ENCODE data around the gene BCAS4. TPM values are rescaled to one million over a fixed set of nuclear protein-coding genes. Genes with fewer than 3 reads are reported as not detected.
"Not testable (repeated sequence)": the region's sequence is repeated elsewhere in the genome, so short reads cannot be mapped to it uniquely, and the experiment has no call there.

Gene BCAS4
- total RNA-seq, 1 donor from 2014 or later: 9.3 TPM

DNA sequence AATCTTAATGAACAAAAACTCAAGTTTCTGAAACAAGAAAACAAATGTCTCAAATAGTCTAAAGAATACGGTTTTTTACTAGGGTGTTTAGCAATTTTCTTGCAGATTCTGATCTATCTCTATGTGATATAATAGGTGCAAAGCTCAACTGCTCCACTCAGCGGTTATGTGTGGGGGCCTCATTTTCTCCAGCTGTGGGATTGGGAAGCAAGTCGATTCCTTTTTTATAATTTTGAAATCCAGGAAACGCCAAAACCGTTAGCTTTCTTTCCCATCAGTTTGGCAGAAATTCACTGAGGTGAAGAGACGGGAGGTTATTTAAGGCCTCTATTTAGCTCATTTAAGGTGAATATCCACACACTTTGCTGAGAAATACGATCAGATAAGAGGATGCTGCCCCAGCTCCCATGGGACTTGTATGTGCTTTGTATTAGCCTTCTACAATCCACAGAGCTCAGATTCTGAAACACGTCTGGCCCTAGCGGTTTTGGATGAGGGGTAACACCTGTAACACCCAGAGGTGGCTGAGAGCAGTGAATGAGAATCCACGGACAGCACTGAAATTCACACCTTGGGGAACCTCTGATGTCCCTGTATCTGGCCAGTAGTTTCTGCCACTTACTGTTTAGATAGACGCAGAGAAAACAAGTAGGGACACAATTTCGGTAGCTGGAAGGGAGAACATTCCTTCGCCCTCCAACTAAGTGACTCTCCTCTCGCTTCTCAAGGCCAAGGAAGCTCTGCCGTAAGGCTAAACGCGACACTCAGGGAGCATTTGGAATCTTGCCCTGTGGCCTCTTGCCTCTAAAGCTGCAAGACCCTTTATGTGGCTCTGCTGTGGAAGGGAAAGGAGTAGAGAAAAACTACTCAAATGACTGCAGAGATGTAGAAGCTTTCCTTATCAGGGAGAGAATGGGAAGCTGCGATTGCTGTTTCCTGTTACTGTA lies 6.5 kb upstream of the BCAS4 start:
- H3K27me3 Mint-ChIP-seq: no peaks in the 10 kb centered on the region
- H3K36me3 Mint-ChIP-seq: no peaks in the 10 kb centered on the region
- peak overlapping the region; percentile 55 for H3K4me3 Mint-ChIP-seq
- H3K4me1 Mint-ChIP-seq (ENCODE audit: unreplicated experiment): peaks cover 25% of the 10 kb centered on the region
- H3K9me3 Mint-ChIP-seq: no peaks in the 10 kb centered on the region
- TF ChIP-seq, protein P1, sequence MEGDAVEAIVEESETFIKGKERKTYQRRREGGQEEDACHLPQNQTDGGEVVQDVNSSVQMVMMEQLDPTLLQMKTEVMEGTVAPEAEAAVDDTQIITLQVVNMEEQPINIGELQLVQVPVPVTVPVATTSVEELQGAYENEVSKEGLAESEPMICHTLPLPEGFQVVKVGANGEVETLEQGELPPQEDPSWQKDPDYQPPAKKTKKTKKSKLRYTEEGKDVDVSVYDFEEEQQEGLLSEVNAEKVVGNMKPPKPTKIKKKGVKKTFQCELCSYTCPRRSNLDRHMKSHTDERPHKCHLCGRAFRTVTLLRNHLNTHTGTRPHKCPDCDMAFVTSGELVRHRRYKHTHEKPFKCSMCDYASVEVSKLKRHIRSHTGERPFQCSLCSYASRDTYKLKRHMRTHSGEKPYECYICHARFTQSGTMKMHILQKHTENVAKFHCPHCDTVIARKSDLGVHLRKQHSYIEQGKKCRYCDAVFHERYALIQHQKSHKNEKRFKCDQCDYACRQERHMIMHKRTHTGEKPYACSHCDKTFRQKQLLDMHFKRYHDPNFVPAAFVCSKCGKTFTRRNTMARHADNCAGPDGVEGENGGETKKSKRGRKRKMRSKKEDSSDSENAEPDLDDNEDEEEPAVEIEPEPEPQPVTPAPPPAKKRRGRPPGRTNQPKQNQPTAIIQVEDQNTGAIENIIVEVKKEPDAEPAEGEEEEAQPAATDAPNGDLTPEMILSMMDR (conservative IDR thresholded peaks at IDR 0.05): peak; percentile 54
- DNase-seq (ENCODE audit: extremely low spot score, unreplicated experiment): no peak
- H3K27ac Mint-ChIP-seq: peak overlapping the region; percentile 86

DNA sequence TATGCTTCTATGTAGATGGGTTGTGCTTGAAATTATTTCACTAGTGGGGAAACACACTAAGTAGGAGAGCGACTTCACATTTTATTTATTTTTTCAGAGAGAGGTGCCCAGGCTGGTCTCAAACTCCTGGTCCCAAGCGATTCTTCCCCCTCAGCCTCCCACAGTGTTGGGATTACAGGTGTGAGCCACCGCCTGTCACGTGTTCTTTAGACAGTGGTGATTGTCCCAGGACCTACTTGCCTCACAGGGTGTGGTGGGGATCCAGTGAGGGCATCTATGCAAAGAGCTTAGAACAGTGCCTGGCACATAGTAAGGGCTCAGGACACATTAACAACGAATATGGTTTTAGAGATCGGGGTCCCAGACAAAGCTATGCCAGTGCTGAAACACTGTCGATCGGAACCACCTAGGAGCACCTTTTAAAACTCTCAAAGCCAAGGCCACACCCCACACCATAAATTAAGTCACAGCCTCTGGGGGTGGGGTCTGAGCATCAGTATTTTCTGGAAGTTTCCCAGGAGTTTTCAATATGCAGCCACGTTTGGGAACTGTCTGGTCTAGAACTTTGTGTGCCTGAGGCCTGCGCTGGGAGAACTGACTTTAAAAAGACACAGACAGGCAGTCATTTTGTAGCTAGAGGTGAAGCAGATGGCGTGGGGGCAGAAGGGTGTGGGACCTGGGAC lies 4.8 kb upstream of the BCAS4 start:
- Mint-ChIP-seq H3K36me3 (no peaks in the 10 kb centered on the region), H3K9me3 (no peaks in the 10 kb centered on the region), H3K27me3 (no peaks in the 10 kb centered on the region), H3K4me3 (peak overlapping the region; percentile 17), H3K4me1 (ENCODE audit: unreplicated experiment) (peaks cover 25% of the 10 kb centered on the region), H3K27ac (peak overlapping the region; percentile 92)
- no peak for DNase-seq (ENCODE audit: extremely low spot score, unreplicated experiment)
- TF ChIP-seq, protein P1 (conservative IDR thresholded peaks at IDR 0.05): no peak

DNA sequence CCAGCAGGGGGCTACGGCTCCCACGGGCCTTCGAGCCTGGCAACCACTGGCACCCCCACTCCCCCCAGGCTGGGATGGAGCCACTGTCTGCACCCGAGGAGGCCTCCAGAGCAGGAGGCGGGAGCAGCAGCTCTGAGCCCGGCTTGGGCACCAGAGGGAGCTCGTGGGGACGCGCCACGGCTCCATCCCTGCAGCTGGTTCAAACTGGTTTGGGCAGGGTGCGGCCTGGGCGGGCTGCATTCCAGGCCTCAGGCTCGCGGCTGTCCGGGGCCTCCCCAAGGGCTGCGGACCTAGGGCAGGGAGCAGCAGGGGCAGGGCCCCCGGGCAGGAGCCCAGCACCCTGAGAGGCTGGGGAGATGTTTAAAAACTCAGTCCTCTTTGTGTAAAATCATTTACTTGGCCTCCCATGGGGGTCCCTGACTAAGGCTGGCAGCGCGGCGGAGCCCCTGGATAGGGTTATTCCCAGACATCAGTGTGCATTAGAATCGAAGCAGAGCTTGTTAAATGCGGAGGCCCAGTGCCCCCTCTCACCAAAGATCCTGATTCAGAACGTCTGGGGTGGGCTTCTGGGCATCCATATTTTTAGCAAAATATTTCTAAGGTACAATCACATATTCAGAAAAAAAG lies 4.1 kb upstream of the BCAS4 start:
- peaks cover 25% of the 10 kb centered on the region for H3K4me1 Mint-ChIP-seq (ENCODE audit: unreplicated experiment)
- H3K36me3 Mint-ChIP-seq: no peaks in the 10 kb centered on the region
- no peaks in the 10 kb centered on the region for H3K9me3 Mint-ChIP-seq
- TF ChIP-seq, protein P1 (conservative IDR thresholded peaks at IDR 0.05): peak; percentile 77
- peak overlapping the region; percentile 92 for H3K27ac Mint-ChIP-seq
- H3K4me3 Mint-ChIP-seq: peak overlapping the region; percentile 41
- peak; percentile 94 for DNase-seq (ENCODE audit: extremely low spot score, unreplicated experiment)
- no peaks in the 10 kb centered on the region for H3K27me3 Mint-ChIP-seq

DNA sequence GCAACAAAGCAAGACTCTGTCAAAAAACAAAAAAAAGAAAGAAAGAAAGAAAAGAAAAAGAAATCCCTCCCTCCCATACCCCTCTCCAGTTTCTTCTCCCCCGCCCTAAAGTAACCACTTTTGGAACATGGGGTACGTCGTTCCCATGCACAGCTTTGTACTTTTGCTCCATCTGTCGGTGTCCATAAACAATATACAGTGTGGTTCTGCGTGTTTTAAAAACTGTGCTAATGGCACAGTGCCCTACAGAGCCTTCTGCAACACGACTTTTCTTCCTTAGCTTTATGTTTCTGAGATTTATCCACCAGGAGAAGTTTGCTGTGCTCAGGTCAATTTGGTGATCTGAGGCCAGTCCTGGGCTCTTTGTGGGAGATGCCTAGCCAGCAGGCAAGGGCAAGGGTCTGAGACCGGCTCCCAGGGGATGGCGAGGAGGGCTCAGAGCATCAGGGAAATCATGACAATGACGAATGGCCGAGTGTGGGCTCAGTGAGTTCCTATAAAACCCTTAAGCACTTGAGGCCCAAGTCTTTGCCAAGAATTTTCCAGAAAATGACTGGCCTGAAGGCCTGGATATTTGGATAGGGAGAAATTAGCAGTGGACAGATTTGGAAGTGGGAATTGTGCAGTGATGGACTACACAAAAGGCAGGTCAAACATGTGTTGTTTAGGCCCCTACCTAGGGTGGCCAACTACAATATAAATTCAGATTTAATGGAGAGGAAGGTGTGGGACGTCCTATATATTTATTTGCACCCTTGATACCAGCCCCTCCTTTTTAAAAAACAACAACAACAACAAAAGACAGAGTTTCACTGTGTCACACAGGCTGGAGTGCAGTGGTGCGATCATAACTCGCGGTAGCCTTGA lies 1.9 kb upstream of the BCAS4 start:
- Mint-ChIP-seq H3K36me3 (no peaks in the 10 kb centered on the region), H3K9me3 (no peaks in the 10 kb centered on the region), H3K27ac (peak overlapping the region; percentile 79), H3K4me3 (peak overlapping the region; percentile 59), H3K27me3 (no peaks in the 10 kb centered on the region), H3K4me1 (ENCODE audit: unreplicated experiment) (peaks cover 24% of the 10 kb centered on the region)
- no peak for DNase-seq (ENCODE audit: extremely low spot score, unreplicated experiment)
- TF ChIP-seq, protein P1 (conservative IDR thresholded peaks at IDR 0.05): no peak

DNA sequence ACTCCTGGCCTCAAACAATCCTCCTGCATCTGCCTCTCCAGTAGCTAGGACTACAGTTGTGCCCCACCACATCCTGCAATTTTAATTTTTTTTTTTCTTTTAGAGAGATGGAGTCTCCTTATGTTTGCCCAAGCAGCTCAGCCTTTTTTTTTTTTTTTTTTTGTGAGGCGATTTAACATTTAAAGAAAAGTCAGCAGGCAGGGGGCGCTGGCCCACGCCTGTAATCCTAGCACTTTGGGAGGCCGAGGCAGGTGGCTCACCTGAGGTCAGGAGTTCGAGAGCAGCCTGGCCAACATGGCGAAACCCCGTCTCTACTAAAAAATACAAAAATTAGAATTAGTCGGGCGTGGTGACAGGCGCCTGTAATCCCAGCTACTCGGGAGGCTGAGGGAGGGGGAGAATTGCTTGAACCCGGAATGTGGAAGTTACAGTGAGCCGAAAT lies 1.3 kb upstream of the BCAS4 start:
- H3K36me3 Mint-ChIP-seq; DNase-seq (ENCODE audit: extremely low spot score, unreplicated experiment); H3K9me3 Mint-ChIP-seq; H3K27me3 Mint-ChIP-seq: not testable (repeated sequence)
- TF ChIP-seq, protein P1 (conservative IDR thresholded peaks at IDR 0.05): peak; percentile 73
- Mint-ChIP-seq H3K4me3 (peak overlapping the region; percentile 59), H3K27ac (peak overlapping the region; percentile 51), H3K4me1 (ENCODE audit: unreplicated experiment) (peaks cover 17% of the 10 kb centered on the region)

Data from type B pancreatic cell (in vitro differentiated cells).